Psoas muscle (tissue), 8 donors: ENCODE data around the gene PARL. TPM values are rescaled to one million over a fixed set of nuclear protein-coding genes. Genes with fewer than 3 reads are reported as not detected.

Experiments
- ATAC-seq, 4 donors: fragments of 200-7000 bp; cut with Tn5 transposase; one replicate each; pipeline ENCODE4 v1.9.1; 2020; ENCODE audit warnings: moderate library complexity in 3 of 4, mild to moderate bottlenecking in 2 of 4
- DNase-seq, 2 donors: peaks; one replicate each; pipeline ENCODE4 v3.0.0-alpha.2; 2020
- H3K27ac ChIP-seq: fragments of 200-600 bp; one replicate; pipeline ENCODE4 v1.8.0; 2022
- H3K27me3 ChIP-seq, 3 donors: fragments of 200-600 bp in 1 of 3; one replicate each; pipeline versions ENCODE4 v1.6.1 to v1.8.0; 2013 to 2022; ENCODE audit warnings: low read length in 2 of 3, mild to moderate bottlenecking in 2 of 3, moderate library complexity in 1 of 3; ENCODE audit not compliant: insufficient read depth in 3 of 3
- H3K36me3 ChIP-seq, 2 donors: fragments of 200-600 bp in 1 of 2; one replicate each; pipeline versions ENCODE4 v1.6.1 to v1.8.0; 2013 to 2022; ENCODE audit warnings: low read depth in 1 of 2, mild to moderate bottlenecking in 1 of 2, moderate library complexity in 1 of 2; ENCODE audit not compliant: insufficient read depth in 1 of 2
- H3K4me1 ChIP-seq: fragments of 200-600 bp; one replicate; pipeline ENCODE4 v1.8.0; 2022
- H3K4me3 ChIP-seq: fragments of 200-600 bp; one replicate; pipeline ENCODE4 v1.8.0; 2022; ENCODE audit warnings: mild to moderate bottlenecking
- H3K9me3 ChIP-seq: fragments of 200-600 bp; one replicate; pipeline ENCODE4 v1.8.0; 2022
- WGBS, 3 donors: extraction: QIAGEN DNeasy Blood & Tissue Kit; methylation state at CpG; one replicate each; pipeline versions ENCODE4 v1.1.6 to v1.1.7; 2013; 5-methylcytosine and 5-hydroxymethylcytosine counted together
- intact Hi-C, 2 donors: fragments of 100-400 bp; cut with DNase I; formaldehyde crosslinking; loops; one replicate each; pipeline versions ENCODE4 v1.11.0 to v1.14.2; 2022
- polyA plus RNA-seq, 3 donors: library from polyadenylated mRNA; stranded (reverse); fragments of 200-250 nt; gene quantifications; one replicate each; pipeline ENCODE4 v1.2.3, GENCODE V29; 2013
- total RNA-seq, 4 donors: library from RNA; stranded (reverse); fragmentation: NEBNext Ultra II Directional in 2 of 4; extraction: Animal tissue kit (Norgen Biotek cat#: 25700) in 2 of 4; gene quantifications; one replicate each; pipeline versions ENCODE4 v1.2.1 to v1.2.4, GENCODE V29; 2021 to 2023
- TF ChIP-seq, protein P1 (sequence below): fragments of 200-600 bp; IDR thresholded peaks from one replicate; pipeline ENCODE4 v1.8.0; 2022; ENCODE audit warnings: antibody characterized with exemption
- donor health status: healthy with polysubstance abuse.
- donor health status: DM: no; HTN: no; CAD: no; lungs with moderate emphysema.
- donor health status: Bipolar disorder and iron deficiency.
- donor health status: healthy.
- donor health status: DM: yes; HTN: yes; CAD: no.
- donor health status: DM: no; HTN: no; CAD: no.
- donor health status: DM: no; HTN: no; CAD: no.
- donor health status: DM: yes; HTN: yes; CAD: no.

PARL gene
- total and polyA plus RNA-seq, 7 donors: 30.3 to 77.1 (median 61.4) TPM

DNA sequence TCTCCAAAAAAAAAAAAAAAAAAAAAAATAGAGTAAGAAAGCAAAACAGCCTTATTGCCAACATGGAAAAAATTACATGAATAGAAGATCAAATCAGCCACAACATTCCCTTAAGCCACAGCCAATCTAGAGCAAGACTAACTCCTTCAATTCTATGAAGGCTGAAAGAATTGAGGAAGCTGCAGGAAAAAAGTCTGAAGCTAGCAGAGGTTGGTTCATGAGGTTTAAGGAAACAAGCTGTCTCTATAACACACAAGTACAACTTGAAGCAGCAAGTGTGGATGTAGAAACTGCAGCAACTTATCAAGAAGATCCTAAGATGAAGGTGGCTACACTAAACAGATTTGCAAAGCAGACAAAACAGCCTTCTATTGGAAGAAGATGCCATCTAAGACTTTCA lies 9.3 kb downstream of the PARL start:
- no peak overlapping the region for H3K4me3 ChIP-seq
- TF ChIP-seq, protein P1, sequence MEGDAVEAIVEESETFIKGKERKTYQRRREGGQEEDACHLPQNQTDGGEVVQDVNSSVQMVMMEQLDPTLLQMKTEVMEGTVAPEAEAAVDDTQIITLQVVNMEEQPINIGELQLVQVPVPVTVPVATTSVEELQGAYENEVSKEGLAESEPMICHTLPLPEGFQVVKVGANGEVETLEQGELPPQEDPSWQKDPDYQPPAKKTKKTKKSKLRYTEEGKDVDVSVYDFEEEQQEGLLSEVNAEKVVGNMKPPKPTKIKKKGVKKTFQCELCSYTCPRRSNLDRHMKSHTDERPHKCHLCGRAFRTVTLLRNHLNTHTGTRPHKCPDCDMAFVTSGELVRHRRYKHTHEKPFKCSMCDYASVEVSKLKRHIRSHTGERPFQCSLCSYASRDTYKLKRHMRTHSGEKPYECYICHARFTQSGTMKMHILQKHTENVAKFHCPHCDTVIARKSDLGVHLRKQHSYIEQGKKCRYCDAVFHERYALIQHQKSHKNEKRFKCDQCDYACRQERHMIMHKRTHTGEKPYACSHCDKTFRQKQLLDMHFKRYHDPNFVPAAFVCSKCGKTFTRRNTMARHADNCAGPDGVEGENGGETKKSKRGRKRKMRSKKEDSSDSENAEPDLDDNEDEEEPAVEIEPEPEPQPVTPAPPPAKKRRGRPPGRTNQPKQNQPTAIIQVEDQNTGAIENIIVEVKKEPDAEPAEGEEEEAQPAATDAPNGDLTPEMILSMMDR: no peak
- peaks cover 0 to 11% of the 10 kb centered on the region in 2 donors for H3K36me3 ChIP-seq
- no peaks in the 10 kb centered on the region for H3K9me3 ChIP-seq
- intact Hi-C loops: no loop called here
- no peak for ATAC-seq
- peaks cover 17% of the 10 kb centered on the region for H3K4me1 ChIP-seq
- no peak for DNase-seq
- no peak overlapping the region for H3K27ac ChIP-seq
- no peaks in the 10 kb centered on the region for H3K27me3 ChIP-seq

DNA sequence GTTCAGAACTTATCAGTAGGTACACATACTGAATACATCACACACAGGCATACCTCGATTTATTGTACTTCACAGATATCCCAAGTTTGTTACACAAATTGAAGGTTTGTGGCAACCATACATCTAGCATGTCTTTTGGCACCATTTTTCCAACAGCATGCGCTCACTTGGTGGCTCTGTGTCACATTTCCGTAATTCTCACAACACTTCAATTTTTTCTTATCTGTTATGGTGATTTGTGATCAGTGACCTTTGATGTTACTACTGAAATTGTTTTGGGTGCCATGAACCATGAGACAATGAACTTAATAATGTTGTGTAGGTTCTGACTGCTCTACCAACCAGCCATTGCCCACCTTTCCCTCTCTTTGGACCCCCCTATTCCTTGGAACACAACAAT lies 10.8 kb downstream of the PARL start:
- ATAC-seq: no peak
- TF ChIP-seq, protein P1: no peak

DNA sequence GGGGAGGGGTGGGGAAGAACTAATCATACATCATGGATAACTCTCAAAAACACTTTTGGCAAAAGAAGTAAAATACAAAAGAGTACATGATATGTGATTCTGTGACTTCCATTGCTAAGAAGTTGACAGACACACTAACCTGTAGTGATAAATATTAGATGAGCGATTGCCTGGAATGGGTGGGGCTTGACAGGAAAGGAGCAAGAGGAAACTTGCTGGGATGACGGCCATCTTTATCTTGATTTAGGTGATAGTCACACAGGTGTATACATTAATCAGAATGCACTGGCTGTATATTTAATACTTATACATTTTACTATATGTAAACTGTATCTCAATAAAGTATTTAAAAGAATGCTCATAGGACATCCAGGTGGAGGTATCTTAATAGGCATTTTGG lies 13.1 kb downstream of the PARL start:
- H3K27me3 ChIP-seq: no peaks in the 10 kb centered on the region
- peaks cover 17% of the 10 kb centered on the region for H3K4me1 ChIP-seq
- peaks cover 3 to 20% of the 10 kb centered on the region in 2 donors for H3K36me3 ChIP-seq
- intact Hi-C loops: no loop called here
- TF ChIP-seq, protein P1: no peak
- WGBS, 3 donors: 79 to 93% (median 91%) methylated on average over 2 of the region's 2 CpGs
- no peak overlapping the region for H3K27ac ChIP-seq
- H3K4me3 ChIP-seq: no peak overlapping the region
- ATAC-seq: no peak
- no peak for DNase-seq
- H3K9me3 ChIP-seq: no peaks in the 10 kb centered on the region

More for the DNA sequence above, 10.8 kb downstream of the PARL start:
- no peak overlapping the region for H3K4me3 ChIP-seq
- no peak overlapping the region for H3K27ac ChIP-seq
- H3K36me3 ChIP-seq: peaks cover 0 to 11% of the 10 kb centered on the region in 2 donors
- H3K9me3 ChIP-seq: no peaks in the 10 kb centered on the region
- 93 to 97% (median 97%) methylated on average over 3 of the region's 3 CpGs for WGBS, 3 donors
- no peaks in the 10 kb centered on the region for H3K27me3 ChIP-seq
- H3K4me1 ChIP-seq: peaks cover 17% of the 10 kb centered on the region
- intact Hi-C loops: no loop called here
- no peak for DNase-seq

DNA sequence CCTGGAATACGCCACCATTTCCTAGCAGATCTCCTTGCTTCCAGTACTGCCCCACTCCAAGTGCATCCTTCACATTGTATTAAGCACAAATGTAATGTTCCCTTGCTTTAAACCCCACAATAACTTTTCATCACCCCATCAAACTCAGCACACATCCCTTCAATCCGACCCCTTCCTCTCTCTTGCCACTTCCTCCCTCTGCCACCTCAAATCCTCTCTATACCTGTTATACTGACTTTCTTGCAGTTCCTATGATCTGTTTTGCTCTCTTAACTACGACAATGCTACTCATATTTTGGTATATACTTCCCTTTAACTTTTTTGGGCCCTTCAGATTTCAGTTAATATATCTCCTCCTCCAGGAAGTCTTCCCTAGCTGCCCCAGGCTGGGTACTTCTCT lies 14.1 kb downstream of the PARL start:
- peaks cover 3 to 23% of the 10 kb centered on the region in 2 donors for H3K36me3 ChIP-seq
- peaks cover 17% of the 10 kb centered on the region for H3K4me1 ChIP-seq
- TF ChIP-seq, protein P1: no peak
- no peaks in the 10 kb centered on the region for H3K27me3 ChIP-seq
- H3K9me3 ChIP-seq: no peaks in the 10 kb centered on the region
- H3K27ac ChIP-seq: no peak overlapping the region
- intact Hi-C loops: no loop called here
- WGBS, 3 donors: 91 to 97% (median 95%) methylated on average over 3 of the region's 3 CpGs
- ATAC-seq (no peak), DNase-seq (no peak)
- H3K4me3 ChIP-seq: no peak overlapping the region

DNA sequence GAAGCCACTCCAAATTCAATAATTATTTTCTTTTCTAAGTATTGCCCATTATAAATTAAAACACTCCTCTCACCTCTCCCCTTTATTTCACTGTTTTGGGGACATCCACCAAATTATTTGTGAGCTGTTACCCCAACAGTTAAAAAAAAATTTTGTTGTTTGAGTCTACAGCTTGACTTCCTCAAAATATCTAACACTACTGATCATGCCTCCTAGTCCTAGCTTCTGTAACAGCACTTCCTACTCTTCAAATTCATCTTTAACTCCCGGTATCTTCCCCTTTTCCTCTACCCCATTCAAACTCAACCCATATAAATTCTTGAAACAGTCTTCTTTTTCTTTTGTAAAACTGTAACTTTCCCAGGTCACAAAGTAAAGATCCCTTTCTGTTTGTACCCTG lies 15.9 kb downstream of the PARL start:
- Histone ChIP-seq H3K36me3 (peaks cover 3 to 41% of the 10 kb centered on the region in 2 donors), H3K4me1 (peaks cover 13% of the 10 kb centered on the region), H3K27ac (no peak overlapping the region), H3K4me3 (no peak overlapping the region), H3K9me3 (no peaks in the 10 kb centered on the region), H3K27me3 (no peaks in the 10 kb centered on the region)
- intact Hi-C loops: no loop called here
- ATAC-seq (no peak), DNase-seq (no peak)
- TF ChIP-seq, protein P1: no peak
- 88 to 97% (median 93%) methylated on average over 1 of the region's 1 CpG for WGBS, 3 donors
